ENCODE data around the gene CLEC19A. TPM values are rescaled to one million over a fixed set of nuclear protein-coding genes. Genes with fewer than 3 reads are reported as not detected.

The CLEC19A gene
- total and polyA plus RNA-seq, 4 donors, result not detected

DNA sequence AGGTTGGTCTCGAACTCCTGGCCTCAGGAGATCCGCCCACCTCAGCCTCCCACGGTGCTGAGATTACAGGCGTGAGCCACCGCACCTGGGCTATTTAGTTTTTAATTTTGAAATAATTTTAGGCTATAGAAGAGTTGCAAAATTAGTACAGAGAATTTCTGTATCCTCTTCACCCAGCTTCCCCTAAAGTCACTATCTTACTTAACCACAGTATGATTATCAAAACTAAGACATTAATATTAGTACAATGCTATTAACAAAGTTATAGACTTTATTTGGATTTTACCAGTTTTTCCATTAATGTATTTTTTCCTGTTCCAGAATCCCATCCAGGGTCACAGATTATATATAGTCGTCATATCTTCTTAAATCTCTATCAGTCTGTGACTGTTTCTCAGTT is 62.6 kb downstream of the CLEC19A start:
- 81% methylated on average over 6 of the region's 6 CpGs for WGBS
- TF ChIP-seq FOXA2 (IDR thresholded peaks at IDR 0.05) (no peak), JUND (IDR thresholded peaks at IDR 0.05) (no peak), GABPA (IDR thresholded peaks at IDR 0.05 in 1 of 2, conservative IDR thresholded peaks at IDR 0.05 in 1 of 2) (no peak)
- DNase-seq (ENCODE audit: low spot score), result no peak
- no peaks in the 10 kb centered on the region for H3K4me1 ChIP-seq (ENCODE audit: control insufficient read depth in 4 of 4, insufficient read depth in 4 of 4, low read length in 3 of 4)
- H3K27ac ChIP-seq (ENCODE audit: low read depth in 1 of 2, low read length in 2 of 2), result no peak overlapping the region
- no peak overlapping the region for H3K4me3 ChIP-seq (ENCODE audit: low read depth in 1 of 3, low read length in 3 of 3)
- no peaks in the 10 kb centered on the region for H3K36me3 ChIP-seq (ENCODE audit: control insufficient read depth in 4 of 4, insufficient read depth in 3 of 4, low read depth in 1 of 4, low read length in 3 of 4)
- no peaks in the 10 kb centered on the region for H3K9me3 ChIP-seq (ENCODE audit: control insufficient read depth in 4 of 4, low read length in 3 of 4)
- H3K27me3 ChIP-seq (ENCODE audit: control insufficient read depth in 4 of 4, insufficient read depth in 4 of 4, low read length in 3 of 4), result peaks cover 0 to 3% (median 0%) of the 10 kb centered on the region in 4 donors
- H3K9ac ChIP-seq (ENCODE audit: low read depth in 1 of 2, low read length in 2 of 2), result no peak overlapping the region

- Histone ChIP-seq H3K9ac (ENCODE audit: low read depth in 1 of 2, low read length in 2 of 2) (no peak overlapping the region), H3K4me1 (ENCODE audit: control insufficient read depth in 4 of 4, insufficient read depth in 4 of 4, low read length in 3 of 4) (no peaks in the 10 kb centered on the region), H3K27ac (ENCODE audit: low read depth in 1 of 2, low read length in 2 of 2) (no peak overlapping the region)
Observed at GRCh38 chr16:19348578-19349315, 63.2 kb downstream of the CLEC19A start.

GRCh38 chr16:19354371-19354770 is 68.8 kb downstream of the CLEC19A start:
- DNase-seq (ENCODE audit: low spot score), result no peak
- WGBS, result 94% methylated on average over 2 of the region's 2 CpGs
- Histone ChIP-seq H3K4me3 (ENCODE audit: low read depth in 1 of 3, low read length in 3 of 3) (no peak overlapping the region), H3K27ac (ENCODE audit: low read depth in 1 of 2, low read length in 2 of 2) (no peak overlapping the region), H3K27me3 (ENCODE audit: control insufficient read depth in 4 of 4, insufficient read depth in 4 of 4, low read length in 3 of 4) (no peaks in the 10 kb centered on the region), H3K9ac (ENCODE audit: low read depth in 1 of 2, low read length in 2 of 2) (no peak overlapping the region), H3K4me1 (ENCODE audit: control insufficient read depth in 4 of 4, insufficient read depth in 4 of 4, low read length in 3 of 4) (no peaks in the 10 kb centered on the region), H3K36me3 (ENCODE audit: control insufficient read depth in 4 of 4, insufficient read depth in 3 of 4, low read depth in 1 of 4, low read length in 3 of 4) (no peaks in the 10 kb centered on the region), H3K9me3 (ENCODE audit: control insufficient read depth in 4 of 4, low read length in 3 of 4) (no peaks in the 10 kb centered on the region)
- no peak for TF ChIP-seq FOXA2 (IDR thresholded peaks at IDR 0.05)
- TF ChIP-seq EGR1 (IDR thresholded peaks at IDR 0.05; ENCODE audit: low read depth in 2 of 2), result no peak
- no peak for TF ChIP-seq RXRA (IDR thresholded peaks at IDR 0.05)
- TF ChIP-seq ATF3 (IDR thresholded peaks at IDR 0.05), result no peak
- no peak for TF ChIP-seq JUND (IDR thresholded peaks at IDR 0.05)

More at GRCh38 chr16:19348578-19349315, 63.2 kb downstream of the CLEC19A start:
- peaks cover 0 to 3% (median 0%) of the 10 kb centered on the region in 4 donors for H3K27me3 ChIP-seq (ENCODE audit: control insufficient read depth in 4 of 4, insufficient read depth in 4 of 4, low read length in 3 of 4)
- H3K4me3 ChIP-seq (ENCODE audit: low read depth in 1 of 3, low read length in 3 of 3), result no peak overlapping the region
- no peaks in the 10 kb centered on the region for H3K36me3 ChIP-seq (ENCODE audit: control insufficient read depth in 4 of 4, insufficient read depth in 3 of 4, low read depth in 1 of 4, low read length in 3 of 4)
- 20% methylated on average over 11 of the region's 11 CpGs for WGBS
- TF ChIP-seq GABPA (IDR thresholded peaks at IDR 0.05 in 1 of 2, conservative IDR thresholded peaks at IDR 0.05 in 1 of 2) (no peak), RAD21 (IDR thresholded peaks at IDR 0.05) (no peak), YY1 (IDR thresholded peaks at IDR 0.05) (no peak), ZBTB33 (IDR thresholded peaks at IDR 0.05) (no peak), EGR1 (IDR thresholded peaks at IDR 0.05; ENCODE audit: low read depth in 2 of 2) (no peak)
- no peak for DNase-seq (ENCODE audit: low spot score)
- H3K9me3 ChIP-seq (ENCODE audit: control insufficient read depth in 4 of 4, low read length in 3 of 4), result no peaks in the 10 kb centered on the region

All from liver (tissue), 9 donors.